ENCODE measurements around the gene LRP4.

GRCh38 chr11:46930089-46930488 lies 11.7 kb upstream of the LRP4 start:
- TF ChIP-seq CTCF (optimal IDR thresholded peaks at IDR 0.05 in 1 of 3, IDR thresholded peaks at IDR 0.05 in 1 of 3, conservative IDR thresholded peaks at IDR 0.05 in 1 of 3; ENCODE audit: extremely low read depth in 1 of 3, insufficient read depth in 2 of 3, low read length in 3 of 3) (no peak), EZH2 (IDR thresholded peaks at IDR 0.05; ENCODE audit: low read length) (no peak)

All from keratinocyte (primary cell).